Uterus (tissue), 2 donors: ENCODE results near the gene RALGPS2.

Source experiments
- POLR2A ChIP-seq, 2 donors: fragments of 450-650 bp; IDR thresholded peaks; one replicate each; pipeline ENCODE4 v1.6.1; 2016; ENCODE audit warnings: antibody characterized with exemption in 2 of 2, mild to moderate bottlenecking in 1 of 2, moderate library complexity in 1 of 2
- TF ChIP-seq, protein P1 (sequence below), 4 experiments: fragments of 200-600 bp in 2 of 4; fragments of 450-650 bp in 2 of 4; sonication (generic) in 2 of 4; IDR thresholded peaks; one replicate each; pipeline ENCODE4 v1.5.1; 2016 to 2019; ENCODE audit warnings: antibody characterized with exemption in 4 of 4, mild to moderate bottlenecking in 2 of 4, moderate library complexity in 1 of 4

GRCh38 chr1:178959543-178960460, 234.8 kb downstream of the RALGPS2 start:
- TF ChIP-seq, protein P1, sequence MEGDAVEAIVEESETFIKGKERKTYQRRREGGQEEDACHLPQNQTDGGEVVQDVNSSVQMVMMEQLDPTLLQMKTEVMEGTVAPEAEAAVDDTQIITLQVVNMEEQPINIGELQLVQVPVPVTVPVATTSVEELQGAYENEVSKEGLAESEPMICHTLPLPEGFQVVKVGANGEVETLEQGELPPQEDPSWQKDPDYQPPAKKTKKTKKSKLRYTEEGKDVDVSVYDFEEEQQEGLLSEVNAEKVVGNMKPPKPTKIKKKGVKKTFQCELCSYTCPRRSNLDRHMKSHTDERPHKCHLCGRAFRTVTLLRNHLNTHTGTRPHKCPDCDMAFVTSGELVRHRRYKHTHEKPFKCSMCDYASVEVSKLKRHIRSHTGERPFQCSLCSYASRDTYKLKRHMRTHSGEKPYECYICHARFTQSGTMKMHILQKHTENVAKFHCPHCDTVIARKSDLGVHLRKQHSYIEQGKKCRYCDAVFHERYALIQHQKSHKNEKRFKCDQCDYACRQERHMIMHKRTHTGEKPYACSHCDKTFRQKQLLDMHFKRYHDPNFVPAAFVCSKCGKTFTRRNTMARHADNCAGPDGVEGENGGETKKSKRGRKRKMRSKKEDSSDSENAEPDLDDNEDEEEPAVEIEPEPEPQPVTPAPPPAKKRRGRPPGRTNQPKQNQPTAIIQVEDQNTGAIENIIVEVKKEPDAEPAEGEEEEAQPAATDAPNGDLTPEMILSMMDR (IDR thresholded peaks at IDR 0.05) = no peak
- no peak for TF ChIP-seq POLR2A (IDR thresholded peaks at IDR 0.05)
